IPS DF 4.7 (cell line): Measurements from ENCODE around the gene IST1.

Source experiments
- DNase-seq: peaks from one replicate; pipeline ENCODE4 v3.0.0-alpha.2; 2013; ENCODE audit warnings: low spot score; ENCODE audit errors: extremely low read depth

IST1 gene

GRCh38 chr16:71961066-71962039, 66.0 kb downstream of the IST1 start:
- peak; percentile 33 for DNase-seq

GRCh38 chr16:71963125-71963875, 68.0 kb downstream of the IST1 start:
- DNase-seq: no peak

- no peak for DNase-seq
Observed at GRCh38 chr16:71965223-71965622, 69.9 kb downstream of the IST1 start.

GRCh38 chr16:71966932-71967331, 71.6 kb downstream of the IST1 start:
- DNase-seq: no peak

GRCh38 chr16:71969353-71969752, 74.0 kb downstream of the IST1 start:
- DNase-seq: no peak

- no peak for DNase-seq
Observed at GRCh38 chr16:71971571-71971970, 76.2 kb downstream of the IST1 start.

- no peak for DNase-seq
Observed at GRCh38 chr16:71972356-71972755, 77.0 kb downstream of the IST1 start.

- DNase-seq: no peak
Observed at GRCh38 chr16:71973001-71973400, 77.7 kb downstream of the IST1 start.

GRCh38 chr16:71974068-71974818, 78.9 kb downstream of the IST1 start:
- DNase-seq: no peak
